GM18870 (cell line): Measurements from ENCODE around the gene C2orf80.
"Not testable (repeated sequence)": the region's sequence is repeated elsewhere in the genome, so short reads cannot be mapped to it uniquely, and the experiment has no call there.

ENCODE experiments used
- ATAC-seq: cut with Tn5 transposase; IDR thresholded peaks from one replicate; pipeline ENCODE4 v1.9.1; 2021; ENCODE audit warnings: moderate library complexity; ENCODE audit not compliant: unreplicated experiment

Gene C2orf80

GRCh38 chr2:208136716-208137094 lies 53.1 kb downstream of the C2orf80 start:
- ATAC-seq, result no peak

- ATAC-seq, result no peak
Measured at GRCh38 chr2:208135794-208136715, 53.8 kb downstream of the C2orf80 start.

- no peak for ATAC-seq
Measured at GRCh38 chr2:208134928-208135586, 54.8 kb downstream of the C2orf80 start.

- ATAC-seq, result no peak
Measured at GRCh38 chr2:208130712-208131110, 59.1 kb downstream of the C2orf80 start.

GRCh38 chr2:208129744-208130711 lies 59.8 kb downstream of the C2orf80 start, which contains the start of gene CRYGC:
TSS of gene CRYGC (minus strand) at chr2:208129828. CDS start at chr2:208129792, 36 bp downstream.
- ATAC-seq, result no peak

- ATAC-seq, result no peak
Measured at GRCh38 chr2:208128136-208128535, 61.7 kb downstream of the C2orf80 start.

- no peak for ATAC-seq
Measured at GRCh38 chr2:208127090-208127489, 62.7 kb downstream of the C2orf80 start.

- no peak for ATAC-seq
Measured at GRCh38 chr2:208125251-208125650, 64.6 kb downstream of the C2orf80 start.

GRCh38 chr2:208124013-208124715 lies 65.7 kb downstream of the C2orf80 start, which contains the start of gene CRYGD:
TSS of gene CRYGD (minus strand) at chr2:208124524. CDS start at chr2:208124473, 51 bp downstream.
- ATAC-seq, result not testable (repeated sequence)

- ATAC-seq, result no peak
Measured at GRCh38 chr2:208122248-208122647, 67.6 kb downstream of the C2orf80 start.

GRCh38 chr2:208118918-208119317 lies 70.9 kb downstream of the C2orf80 start:
- ATAC-seq, result no peak

- ATAC-seq, result not testable (repeated sequence)
Measured at GRCh38 chr2:208117390-208117789, 72.4 kb downstream of the C2orf80 start.
